COLO668 (cell line): Measurements from ENCODE around the gene TRIM52.
"Not testable (repeated sequence)": the region's sequence is repeated elsewhere in the genome, so short reads cannot be mapped to it uniquely, and the experiment has no call there.

Experiments used
- DNase-seq: peaks from one replicate; lab custom pipeline; 2025; ENCODE audit not compliant: unreplicated experiment; lab: John Stamatoyannopoulos, UW

The TRIM52 gene

DNA sequence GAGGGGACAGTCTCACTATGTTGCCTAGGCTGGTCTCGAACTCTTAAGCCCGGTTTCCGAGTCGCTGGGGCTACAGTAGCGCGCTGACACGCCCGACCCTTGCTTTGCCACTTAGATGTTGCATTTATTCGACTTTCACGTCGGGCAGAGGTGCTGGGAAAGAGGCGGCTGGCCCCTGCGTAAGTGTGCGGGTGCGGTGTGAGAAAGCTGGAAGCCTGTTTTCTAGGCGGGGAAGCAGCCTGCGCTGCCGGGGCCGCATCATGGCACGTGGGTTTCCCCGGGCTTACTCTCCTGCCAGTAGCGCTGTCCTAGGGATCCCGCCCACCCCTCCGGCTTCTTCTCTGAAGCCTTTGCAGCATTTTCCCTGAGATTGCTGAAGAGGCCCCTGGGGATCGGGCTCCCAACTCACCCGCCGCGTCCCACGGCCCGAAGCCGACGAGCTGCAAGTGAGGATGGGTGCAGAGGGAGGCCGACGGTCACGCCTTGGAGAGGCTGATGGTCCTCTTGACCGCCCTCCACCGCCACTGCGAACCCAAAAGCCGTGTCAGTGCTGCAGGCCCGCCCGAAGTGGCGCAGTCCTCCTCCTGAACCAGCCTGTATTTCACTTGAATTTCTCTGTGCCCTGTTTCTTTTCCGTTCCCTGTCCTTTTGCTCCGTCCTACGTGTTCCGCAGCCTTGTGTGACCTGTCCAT lies 43.7 kb downstream of the TRIM52 start:
- DNase-seq, result no peak

DNA sequence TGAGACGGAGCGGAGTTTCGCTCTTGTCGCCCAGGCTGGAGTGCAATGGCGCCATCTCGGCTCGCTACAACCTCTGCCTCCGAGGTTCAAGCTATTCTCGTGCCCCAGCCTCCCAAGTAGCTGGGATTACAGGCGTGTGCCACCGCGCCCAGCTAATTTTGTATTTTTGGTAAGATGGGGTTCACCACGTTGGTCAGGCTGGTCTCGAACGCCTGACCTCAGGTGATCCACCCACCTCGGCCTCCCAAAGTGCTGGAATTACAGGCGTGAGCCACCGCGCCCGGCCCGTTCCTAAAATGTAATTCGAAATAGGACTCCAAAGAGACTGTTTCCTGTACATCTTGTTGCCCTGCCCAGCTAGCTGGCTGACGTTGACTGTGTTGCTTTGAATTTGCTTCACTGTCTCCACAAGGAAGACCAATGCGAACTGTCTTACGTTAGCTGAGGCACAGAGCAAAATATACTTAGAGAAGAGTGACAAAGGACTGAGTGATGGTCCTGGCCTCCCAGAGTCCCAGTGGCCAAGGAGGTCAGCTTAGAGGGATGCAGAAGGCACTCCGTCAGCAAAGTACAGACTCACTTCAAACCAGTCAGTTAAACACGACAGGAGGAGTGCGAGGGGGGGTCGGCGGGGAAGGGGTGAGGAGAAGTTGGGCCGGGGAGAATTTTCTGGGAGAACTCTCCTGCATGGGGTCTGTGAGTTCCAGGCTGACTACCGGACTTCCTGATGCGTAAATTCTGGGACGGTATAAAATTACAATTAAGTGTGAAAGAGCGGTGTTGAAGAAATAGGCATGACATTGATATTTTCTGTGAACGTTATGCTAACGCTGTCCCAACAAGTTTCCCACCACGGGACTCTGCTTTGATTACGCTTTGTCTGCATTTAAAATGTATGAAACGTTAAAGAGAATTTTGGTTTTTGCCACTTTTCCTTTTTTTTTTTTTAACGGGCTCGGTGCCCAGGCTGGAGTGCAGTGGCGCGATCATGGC lies 44.6 kb downstream of the TRIM52 start:
- DNase-seq, result no peak

DNA sequence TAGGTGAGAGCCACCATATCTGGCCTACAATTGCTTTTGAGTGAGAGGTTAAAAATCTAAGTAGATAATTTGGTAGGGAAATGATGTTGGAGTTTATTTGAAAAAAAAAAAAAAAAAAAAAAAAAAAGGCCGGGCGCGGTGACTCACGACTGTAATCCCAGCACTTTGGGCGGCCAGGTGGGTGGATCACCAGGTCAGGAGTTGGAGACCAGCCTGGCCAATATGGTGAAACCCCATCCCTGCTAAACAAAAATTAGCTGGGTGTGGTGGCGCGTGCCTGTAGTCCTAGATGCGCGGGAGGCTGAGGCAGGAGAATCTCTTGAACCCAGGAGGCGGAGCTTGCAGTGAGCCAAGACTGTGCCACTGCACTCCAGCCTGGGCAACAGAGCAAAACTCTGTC lies 46.7 kb downstream of the TRIM52 start:
- not testable (repeated sequence) for DNase-seq

DNA sequence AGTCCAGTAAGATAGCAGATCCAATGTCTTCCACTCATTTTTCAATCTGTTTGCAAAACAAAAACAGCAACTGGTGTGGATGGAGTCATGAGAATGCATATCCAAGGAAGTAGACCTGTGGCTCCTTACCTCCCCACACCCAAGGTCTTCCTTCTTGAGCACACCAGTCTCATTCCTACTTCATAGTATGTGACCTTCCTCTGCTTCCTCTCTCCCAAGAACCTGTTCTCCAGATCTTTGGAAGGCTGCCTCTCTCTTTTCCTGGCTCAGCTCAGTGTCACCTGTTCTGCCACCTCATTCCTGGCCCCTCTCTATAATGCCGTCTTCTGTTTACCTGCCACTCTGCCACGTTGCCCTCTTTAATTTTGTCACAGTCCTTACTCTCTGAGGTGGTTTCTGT lies 48.0 kb downstream of the TRIM52 start:
- DNase-seq, result no peak

DNA sequence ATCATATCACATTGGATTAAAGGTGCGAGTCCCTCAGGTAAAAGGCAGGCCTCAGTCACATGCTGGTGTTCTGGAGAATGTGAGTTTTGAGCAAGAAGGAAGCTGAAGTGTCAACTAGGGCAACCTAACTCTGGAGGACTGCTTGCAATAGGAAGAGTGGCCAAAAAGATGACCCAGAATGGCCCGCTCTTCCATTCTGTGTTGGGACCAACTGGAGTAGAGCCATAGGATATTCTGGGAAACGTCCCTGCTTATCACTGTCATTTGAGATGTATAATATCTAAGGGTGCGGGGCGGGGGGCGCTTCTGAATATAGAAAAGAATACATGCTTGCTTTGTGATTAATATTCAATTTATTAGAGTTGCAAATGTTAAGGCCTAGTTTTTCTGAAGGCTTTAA lies 48.9 kb downstream of the TRIM52 start:
- no peak for DNase-seq

DNA sequence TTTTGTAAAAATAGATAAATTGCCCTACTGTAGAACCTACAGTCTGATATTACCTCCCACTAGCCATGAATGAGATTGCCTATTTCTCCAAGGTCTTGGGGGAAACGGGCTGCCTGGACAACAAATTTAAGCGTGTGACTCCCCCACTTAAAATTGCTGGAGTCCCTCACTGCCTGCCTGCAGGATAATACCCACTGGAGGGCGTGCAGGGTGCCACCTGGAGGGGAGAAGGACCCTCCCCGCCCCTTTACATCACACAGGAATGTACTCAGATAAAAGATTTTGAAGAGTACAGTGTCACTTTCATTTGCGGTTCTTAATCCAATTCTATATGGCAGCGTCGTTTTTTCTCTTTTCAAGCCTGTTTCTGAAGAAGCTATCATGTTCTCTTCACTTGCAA lies 49.7 kb downstream of the TRIM52 start:
- DNase-seq, result no peak

DNA sequence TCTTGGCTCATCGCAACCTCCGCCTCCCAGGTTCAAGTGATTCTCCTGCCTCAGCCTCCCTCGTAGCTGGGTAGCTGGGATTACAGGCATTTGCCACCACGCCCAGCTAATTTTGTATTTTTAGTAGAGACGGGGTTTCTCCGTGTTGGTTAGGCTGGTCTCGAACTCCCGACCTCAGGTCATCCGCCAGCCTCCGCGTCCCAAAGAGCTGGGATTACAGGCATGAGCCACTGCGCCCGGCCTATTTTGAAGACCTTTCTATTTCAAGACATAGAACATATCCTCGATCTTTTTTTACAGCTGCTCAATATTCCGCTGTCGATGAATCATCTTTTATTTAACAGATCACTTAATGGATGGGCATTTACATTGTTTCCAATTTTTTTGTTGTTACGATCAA lies 50.2 kb downstream of the TRIM52 start:
- not testable (repeated sequence) for DNase-seq

DNA sequence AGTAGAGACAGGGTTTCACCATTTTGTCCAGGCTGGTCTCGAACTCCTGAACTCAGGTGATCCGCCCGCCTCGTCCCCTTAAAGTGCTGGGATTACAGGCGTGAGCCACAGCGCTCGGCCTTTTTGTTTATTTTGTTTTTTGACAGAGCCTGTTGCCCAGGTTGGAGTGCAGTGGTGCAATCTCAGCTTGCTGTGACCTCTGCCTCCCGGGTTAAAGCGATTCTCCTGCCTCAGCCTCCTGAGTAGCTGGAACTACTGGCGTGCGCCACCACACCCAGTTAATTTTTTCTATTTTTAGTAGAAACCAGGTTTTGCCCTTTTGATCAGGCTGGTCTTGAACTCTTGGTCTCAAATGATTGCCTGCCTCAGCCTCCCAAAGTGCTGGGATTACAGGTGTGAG lies 50.8 kb downstream of the TRIM52 start:
- DNase-seq, result not testable (repeated sequence)

DNA sequence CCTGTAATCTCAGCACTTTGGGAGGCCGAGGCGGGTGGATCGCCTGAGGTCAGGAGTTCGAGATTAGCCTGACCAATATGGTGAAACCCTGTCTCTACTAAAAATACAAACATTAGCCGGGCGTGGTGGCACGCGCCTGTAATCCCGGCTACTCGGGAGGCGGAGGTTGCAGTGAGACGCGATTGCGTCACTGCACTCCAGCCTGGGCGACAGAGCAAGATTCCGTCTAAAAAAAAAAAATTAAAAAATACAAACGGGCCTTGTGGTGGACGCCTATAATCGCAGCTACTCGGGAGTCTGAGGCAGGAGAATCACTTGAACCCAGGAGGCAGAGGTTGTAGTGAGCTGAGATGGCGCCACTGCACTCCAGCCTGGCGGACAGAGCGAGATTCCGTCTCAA lies 51.9 kb downstream of the TRIM52 start:
- not testable (repeated sequence) for DNase-seq

DNA sequence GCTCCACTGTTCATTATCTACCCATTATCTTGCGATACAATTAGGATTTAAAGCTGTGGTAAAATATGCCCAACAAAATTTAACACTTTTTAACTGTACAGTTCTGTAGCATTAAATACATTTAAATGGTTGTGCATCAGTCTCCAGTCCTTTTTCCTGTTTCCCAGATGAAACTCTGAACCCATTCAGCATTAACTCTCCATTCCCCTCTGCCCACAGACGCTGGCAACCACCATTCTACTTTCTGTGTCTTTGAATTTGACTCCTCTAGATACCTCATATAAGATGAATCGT lies 53.0 kb downstream of the TRIM52 start:
- DNase-seq, result no peak

DNA sequence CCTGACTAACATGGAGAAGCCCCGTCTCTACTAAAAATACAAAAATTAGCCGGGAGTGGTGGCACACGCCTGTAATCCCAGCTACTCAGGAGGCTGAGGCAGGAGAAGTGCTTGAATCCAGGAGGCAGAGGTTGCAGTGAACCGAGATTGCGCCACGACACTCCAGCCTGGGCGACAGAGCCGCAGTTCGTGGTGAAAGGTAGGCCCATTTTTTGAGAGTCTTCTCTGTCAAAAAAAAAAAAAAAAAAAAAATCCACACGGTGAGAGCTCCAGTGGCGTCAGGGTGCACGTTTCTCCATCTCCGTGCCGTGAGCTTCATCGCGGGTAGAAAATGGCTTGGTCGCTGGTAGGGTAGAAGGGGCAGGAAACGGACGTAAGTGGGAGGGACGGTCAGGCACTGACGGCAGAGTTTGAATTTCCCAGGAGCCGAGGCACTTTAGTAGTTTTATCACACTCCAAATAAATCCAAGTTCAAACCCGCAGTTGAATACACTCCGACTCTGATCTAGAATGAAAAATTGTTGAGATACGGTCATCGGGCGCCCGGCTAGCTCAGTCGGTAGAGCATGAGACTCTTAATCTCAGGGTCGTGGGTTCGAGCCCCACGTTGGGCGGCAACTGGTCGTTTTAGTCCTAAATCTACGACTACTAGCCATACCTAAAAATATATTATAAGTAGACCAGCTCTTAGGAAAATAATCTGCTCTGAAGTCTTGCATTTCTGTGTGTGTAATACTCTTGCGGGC lies 53.6 kb downstream of the TRIM52 start:
- no peak for DNase-seq

DNA sequence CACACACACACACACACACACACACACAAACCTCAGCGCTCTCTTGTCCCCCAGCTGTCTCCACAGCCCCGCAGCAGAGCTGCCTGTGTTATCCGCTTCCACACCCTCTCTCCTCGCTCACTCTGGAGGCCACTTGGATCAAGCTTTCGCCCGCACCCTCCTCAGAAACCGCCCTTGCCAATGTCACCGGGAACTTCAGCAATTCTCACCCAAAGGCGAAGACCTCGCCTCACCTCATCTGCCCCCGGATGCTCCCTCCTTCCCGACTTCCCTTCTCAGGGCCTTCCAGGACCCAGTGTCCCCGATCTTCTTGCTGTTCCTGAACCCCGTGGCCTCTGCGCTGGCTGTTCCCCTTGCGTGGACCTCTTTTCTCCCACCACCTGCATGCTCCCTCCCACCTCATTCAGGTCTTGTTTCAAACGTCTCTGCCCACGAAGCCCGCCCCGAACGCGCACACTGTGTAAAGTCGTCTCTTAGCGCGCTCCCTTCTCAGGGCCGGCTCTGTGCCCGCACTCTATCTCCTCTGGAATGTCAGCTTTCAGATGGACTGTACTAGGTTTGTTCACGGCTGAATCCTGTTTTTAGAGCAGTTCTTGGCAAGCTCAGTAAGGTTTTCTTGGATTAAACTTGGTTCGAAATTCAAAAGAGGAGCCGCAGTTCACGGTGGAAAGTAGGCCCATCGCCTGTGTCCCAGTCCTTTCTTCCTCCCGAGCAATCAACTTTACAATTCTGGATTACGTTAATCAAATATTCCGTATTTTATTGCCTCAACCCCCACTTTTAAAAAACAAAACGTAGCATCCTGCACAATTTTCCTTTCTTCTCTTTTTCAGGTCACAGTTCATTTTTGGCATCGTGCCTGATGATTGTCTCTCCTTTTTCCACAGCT lies 54.9 kb downstream of the TRIM52 start:
- DNase-seq, result no peak
